Activated CD8-positive, alpha-beta memory T cell treated with anti-CD3 and anti-CD28 coated beads for 4 hours (primary cell): Measurements from ENCODE around the gene ALMS1.
"Not testable (repeated sequence)": the region's sequence is repeated elsewhere in the genome, so short reads cannot be mapped to it uniquely, and the experiment has no call there.

Experiments used
- DNase-seq, 2 donors: peaks; one replicate each; pipeline ENCODE4 v3.0.0-alpha.2; 2020; ENCODE audit warnings: low read depth in 2 of 2

ALMS1 gene

GRCh38 chr2:73624036-73624435 is 238.4 kb downstream of the ALMS1 start:
- DNase-seq: not testable (repeated sequence)

GRCh38 chr2:73624625-73625024 is 239.0 kb downstream of the ALMS1 start:
- not testable (repeated sequence) for DNase-seq

GRCh38 chr2:73626237-73626636 is 240.6 kb downstream of the ALMS1 start:
- not testable (repeated sequence) for DNase-seq

- not testable (repeated sequence) for DNase-seq
These were observed 242.9 kb downstream of the ALMS1 start for GRCh38 chr2:73628493-73628892.

GRCh38 chr2:73630662-73631266 is 245.1 kb downstream of the ALMS1 start:
- DNase-seq: not testable (repeated sequence)

- DNase-seq: not testable (repeated sequence)
These were observed 251.3 kb downstream of the ALMS1 start for GRCh38 chr2:73636977-73637376.

GRCh38 chr2:73638429-73638828 is 252.8 kb downstream of the ALMS1 start:
- DNase-seq: no peak

- DNase-seq: no peak
These were observed 254.9 kb downstream of the ALMS1 start for GRCh38 chr2:73640511-73640911.

GRCh38 chr2:73640946-73641766 is 255.5 kb downstream of the ALMS1 start:
- no peak for DNase-seq

GRCh38 chr2:73641767-73642062 is 256.1 kb downstream of the ALMS1 start:
- DNase-seq: no peak

- DNase-seq: no peak
These were observed 256.8 kb downstream of the ALMS1 start, which contains the start of gene NAT8 for GRCh38 chr2:73642338-73643018. Gene NAT8, minus strand, starts transcription at chr2:73642422. Its CDS starts 794 bp downstream, at chr2:73641628.

GRCh38 chr2:73647690-73648089 is 262.1 kb downstream of the ALMS1 start:
- not testable (repeated sequence) for DNase-seq

GRCh38 chr2:73651591-73652230 is 266.1 kb downstream of the ALMS1 start:
- DNase-seq: no peak

- DNase-seq: no peak
These were observed 266.7 kb downstream of the ALMS1 start for GRCh38 chr2:73652348-73652747.

- no peak for DNase-seq
These were observed 268.5 kb downstream of the ALMS1 start for GRCh38 chr2:73654175-73654574.
